Psoas muscle (tissue), 8 donors: ENCODE data around the gene HPSE2. TPM values are rescaled to one million over a fixed set of nuclear protein-coding genes. Genes with fewer than 3 reads are reported as not detected.

Source experiments
- ATAC-seq, 4 donors: fragments of 200-7000 bp; cut with Tn5 transposase; one replicate each; pipeline ENCODE4 v1.9.1; 2020; ENCODE audit warnings: moderate library complexity in 3 of 4, mild to moderate bottlenecking in 2 of 4
- DNase-seq, 2 donors: peaks; one replicate each; pipeline ENCODE4 v3.0.0-alpha.2; 2020
- H3K27ac ChIP-seq: fragments of 200-600 bp; one replicate; pipeline ENCODE4 v1.8.0; 2022
- H3K27me3 ChIP-seq, 3 donors: fragments of 200-600 bp in 1 of 3; one replicate each; pipeline versions ENCODE4 v1.6.1 to v1.8.0; 2013 to 2022; ENCODE audit warnings: low read length in 2 of 3, mild to moderate bottlenecking in 2 of 3, moderate library complexity in 1 of 3; ENCODE audit not compliant: insufficient read depth in 3 of 3
- H3K36me3 ChIP-seq, 2 donors: fragments of 200-600 bp in 1 of 2; one replicate each; pipeline versions ENCODE4 v1.6.1 to v1.8.0; 2013 to 2022; ENCODE audit warnings: low read depth in 1 of 2, mild to moderate bottlenecking in 1 of 2, moderate library complexity in 1 of 2; ENCODE audit not compliant: insufficient read depth in 1 of 2
- H3K4me1 ChIP-seq: fragments of 200-600 bp; one replicate; pipeline ENCODE4 v1.8.0; 2022
- H3K4me3 ChIP-seq: fragments of 200-600 bp; one replicate; pipeline ENCODE4 v1.8.0; 2022; ENCODE audit warnings: mild to moderate bottlenecking
- H3K9me3 ChIP-seq: fragments of 200-600 bp; one replicate; pipeline ENCODE4 v1.8.0; 2022
- CTCF ChIP-seq: fragments of 200-600 bp; IDR thresholded peaks from one replicate; pipeline ENCODE4 v1.8.0; 2022; ENCODE audit warnings: antibody characterized with exemption
- WGBS, 3 donors: extraction: QIAGEN DNeasy Blood & Tissue Kit; methylation state at CpG; one replicate each; pipeline versions ENCODE4 v1.1.6 to v1.1.7; 2013; 5-methylcytosine and 5-hydroxymethylcytosine counted together
- intact Hi-C, 2 donors: fragments of 100-400 bp; cut with DNase I; formaldehyde crosslinking; loops; one replicate each; pipeline versions ENCODE4 v1.11.0 to v1.14.2; 2022
- polyA plus RNA-seq, 3 donors: library from polyadenylated mRNA; stranded (reverse); fragments of 200-250 nt; gene quantifications; one replicate each; pipeline ENCODE4 v1.2.3, GENCODE V29; 2013
- total RNA-seq, 4 donors: library from RNA; stranded (reverse); fragmentation: NEBNext Ultra II Directional in 2 of 4; extraction: Animal tissue kit (Norgen Biotek cat#: 25700) in 2 of 4; gene quantifications; one replicate each; pipeline versions ENCODE4 v1.2.1 to v1.2.4, GENCODE V29; 2021 to 2023
- donor health status: healthy with polysubstance abuse.
- donor health status: DM: no; HTN: no; CAD: no; lungs with moderate emphysema.
- donor health status: Bipolar disorder and iron deficiency.
- donor health status: healthy.
- donor health status: DM: yes; HTN: yes; CAD: no.
- donor health status: DM: no; HTN: no; CAD: no.
- donor health status: DM: no; HTN: no; CAD: no.
- donor health status: DM: yes; HTN: yes; CAD: no.

The HPSE2 gene
- total and polyA plus RNA-seq, 7 donors = 0.01 to 0.17 (median 0.03) TPM; not detected in 4

GRCh38 chr10:98848361-98848760 is 387.3 kb downstream of the HPSE2 start:
- TF ChIP-seq CTCF = no peak
- 85 to 93% (median 86%) methylated on average over 2 of the region's 2 CpGs for WGBS, 3 donors
- ATAC-seq = no peak

GRCh38 chr10:98846787-98847186 is 388.9 kb downstream of the HPSE2 start:
- Histone ChIP-seq H3K36me3 (no peaks in the 10 kb centered on the region), H3K4me1 (no peaks in the 10 kb centered on the region), H3K9me3 (no peaks in the 10 kb centered on the region), H3K27ac (no peak overlapping the region), H3K27me3 (no peaks in the 10 kb centered on the region), H3K4me3 (no peak overlapping the region)
- no peak for ATAC-seq
- DNase-seq = no peak
- 69 to 83% (median 77%) methylated on average over 2 of the region's 2 CpGs for WGBS, 3 donors
- TF ChIP-seq CTCF = no peak
- intact Hi-C loops = no loop called here

More at GRCh38 chr10:98848361-98848760, 387.3 kb downstream of the HPSE2 start:
- Histone ChIP-seq H3K9me3 (no peaks in the 10 kb centered on the region), H3K4me3 (no peak overlapping the region), H3K27ac (no peak overlapping the region), H3K27me3 (no peaks in the 10 kb centered on the region), H3K36me3 (no peaks in the 10 kb centered on the region), H3K4me1 (no peaks in the 10 kb centered on the region)
- intact Hi-C loops = no loop called here
- DNase-seq = no peak

GRCh38 chr10:98833542-98833941 is 402.1 kb downstream of the HPSE2 start:
- ATAC-seq = no peak
- Histone ChIP-seq H3K9me3 (no peaks in the 10 kb centered on the region), H3K4me1 (no peaks in the 10 kb centered on the region), H3K27ac (no peak overlapping the region), H3K36me3 (no peaks in the 10 kb centered on the region), H3K27me3 (no peaks in the 10 kb centered on the region), H3K4me3 (no peak overlapping the region)
- 71 to 84% (median 81%) methylated on average over 1 of the region's 1 CpG for WGBS, 3 donors
- TF ChIP-seq CTCF = no peak
- no peak for DNase-seq
- intact Hi-C loops = no loop called here

- ATAC-seq (no peak), DNase-seq (no peak)
- no peak for TF ChIP-seq CTCF
- 14 to 18% (median 17%) methylated on average over 2 of the region's 2 CpGs for WGBS, 3 donors
- no peaks in the 10 kb centered on the region for H3K4me1 ChIP-seq
- intact Hi-C loops = no loop called here
- H3K9me3 ChIP-seq = no peaks in the 10 kb centered on the region
- H3K27me3 ChIP-seq = no peaks in the 10 kb centered on the region
- no peak overlapping the region for H3K27ac ChIP-seq
- no peak overlapping the region for H3K4me3 ChIP-seq
- H3K36me3 ChIP-seq = no peaks in the 10 kb centered on the region
Observed at GRCh38 chr10:98832738-98833137, 402.9 kb downstream of the HPSE2 start.

GRCh38 chr10:98832196-98832595 is 403.5 kb downstream of the HPSE2 start:
- no peak for TF ChIP-seq CTCF
- H3K27me3 ChIP-seq = no peaks in the 10 kb centered on the region
- H3K9me3 ChIP-seq = no peaks in the 10 kb centered on the region
- H3K4me1 ChIP-seq = no peaks in the 10 kb centered on the region
- intact Hi-C loops = no loop called here
- no peak overlapping the region for H3K27ac ChIP-seq
- DNase-seq (no peak), ATAC-seq (no peak)
- H3K36me3 ChIP-seq = no peaks in the 10 kb centered on the region
- 31 to 40% (median 33%) methylated on average over 3 of the region's 3 CpGs for WGBS, 3 donors
- no peak overlapping the region for H3K4me3 ChIP-seq
